Osteoblast (primary cell): ENCODE data around the gene SYT17. TPM values are rescaled to one million over a fixed set of nuclear protein-coding genes. Genes with fewer than 3 reads are reported as not detected.

Experiments
- DNase-seq: peaks from one replicate; pipeline ENCODE4 v3.0.0; 2011; ENCODE audit warnings: low spot score, mixed read lengths; ENCODE audit not compliant: insufficient read length; ENCODE audit errors: missing footprints
- H2AFZ ChIP-seq: 2 replicates; pipeline ENCODE4 v1.6.0; 2011; ENCODE audit warnings: mild to moderate bottlenecking, low read length
- H3K27ac ChIP-seq: 2 replicates; pipeline ENCODE4 v1.5.1; 2011; ENCODE audit warnings: mild to moderate bottlenecking, low read depth, low read length, moderate library complexity
- H3K27me3 ChIP-seq: 2 replicates; pipeline ENCODE4 v1.6.0; 2012; ENCODE audit warnings: mild to moderate bottlenecking, control low read depth, inconsistent platforms, low read length, moderate library complexity; ENCODE audit not compliant: insufficient read depth
- H3K36me3 ChIP-seq: 2 replicates; pipeline ENCODE4 v1.5.1; 2011; ENCODE audit warnings: mild to moderate bottlenecking, low read length, control low read depth, moderate library complexity; ENCODE audit not compliant: insufficient read depth
- H3K4me1 ChIP-seq: 2 replicates; pipeline ENCODE4 v1.5.1; 2011; ENCODE audit warnings: mild to moderate bottlenecking, low read length, control low read depth, moderate library complexity; ENCODE audit not compliant: insufficient read depth
- H3K4me2 ChIP-seq: 2 replicates; pipeline ENCODE4 v1.6.0; 2011; ENCODE audit warnings: mild to moderate bottlenecking, low read length; ENCODE audit not compliant: insufficient read depth
- H3K4me3 ChIP-seq: fragments of 200-600 bp; sonication (generic); 3 replicates; pipeline ENCODE4 v1.5.1; 2012; ENCODE audit warnings: mild to moderate bottlenecking, low read length, inconsistent platforms; ENCODE audit not compliant: insufficient read depth
- H3K79me2 ChIP-seq: 2 replicates; pipeline ENCODE4 v1.6.0; 2012; ENCODE audit warnings: mild to moderate bottlenecking, low read length, control low read depth, inconsistent platforms; ENCODE audit not compliant: insufficient read depth
- H3K9me3 ChIP-seq: 2 replicates; pipeline ENCODE4 v1.5.1; 2011; ENCODE audit warnings: low read depth, low read length, control low read depth
- H4K20me1 ChIP-seq: 2 replicates; pipeline ENCODE4 v1.6.0; 2012; ENCODE audit warnings: mild to moderate bottlenecking, low read length, control low read depth; ENCODE audit not compliant: insufficient read depth
- CTCF ChIP-seq: IDR thresholded peaks from 2 replicates; pipeline ENCODE4 v1.5.1; 2011; ENCODE audit warnings: mild to moderate bottlenecking, low read depth, low read length, moderate library complexity; ENCODE audit errors: extremely low read depth
- total RNA-seq: library from RNA; depleted of rRNA; stranded (reverse); fragments of >200 nt; gene quantifications from 2 replicates; pipeline ENCODE4 v1.2.3, GENCODE V29; 2012

Gene SYT17
- total RNA-seq, 1 donor: under 0.01 TPM

- Histone ChIP-seq H3K9me3 (no peaks in the 10 kb centered on the region), H3K4me3 (no peak overlapping the region), H2AFZ (no peak overlapping the region), H3K79me2 (no peaks in the 10 kb centered on the region), H3K4me2 (no peak overlapping the region), H3K4me1 (peaks cover 23% of the 10 kb centered on the region), H4K20me1 (no peaks in the 10 kb centered on the region), H3K27me3 (no peaks in the 10 kb centered on the region), H3K36me3 (no peaks in the 10 kb centered on the region), H3K27ac (no peak overlapping the region)
- no peak for DNase-seq
- TF ChIP-seq CTCF: no peak
Measured at GRCh38 chr16:19135896-19136438, 32.1 kb upstream of the SYT17 start.

GRCh38 chr16:19136549-19137196, 31.4 kb upstream of the SYT17 start:
- DNase-seq: peak; percentile 54
- Histone ChIP-seq H2AFZ (no peak overlapping the region), H3K36me3 (no peaks in the 10 kb centered on the region), H3K4me1 (peaks cover 16% of the 10 kb centered on the region), H3K79me2 (no peaks in the 10 kb centered on the region), H3K4me2 (peak overlapping the region; percentile 26), H3K4me3 (no peak overlapping the region), H3K27ac (no peak overlapping the region), H3K27me3 (no peaks in the 10 kb centered on the region), H3K9me3 (no peaks in the 10 kb centered on the region), H4K20me1 (no peaks in the 10 kb centered on the region)
- TF ChIP-seq CTCF: no peak

- no peaks in the 10 kb centered on the region for H4K20me1 ChIP-seq
- no peaks in the 10 kb centered on the region for H3K36me3 ChIP-seq
- no peak overlapping the region for H3K4me2 ChIP-seq
- no peak for TF ChIP-seq CTCF
- no peak overlapping the region for H2AFZ ChIP-seq
- H3K4me3 ChIP-seq: no peak overlapping the region
- no peaks in the 10 kb centered on the region for H3K79me2 ChIP-seq
- peaks cover 14% of the 10 kb centered on the region for H3K4me1 ChIP-seq
- H3K27me3 ChIP-seq: no peaks in the 10 kb centered on the region
- no peak overlapping the region for H3K27ac ChIP-seq
- H3K9me3 ChIP-seq: no peaks in the 10 kb centered on the region
- no peak for DNase-seq
Measured at GRCh38 chr16:19137201-19138128, 30.6 kb upstream of the SYT17 start.

GRCh38 chr16:19138601-19139000, 29.4 kb upstream of the SYT17 start:
- H3K27ac ChIP-seq: no peak overlapping the region
- H3K9me3 ChIP-seq: no peaks in the 10 kb centered on the region
- H3K4me2 ChIP-seq: no peak overlapping the region
- H3K27me3 ChIP-seq: no peaks in the 10 kb centered on the region
- no peak overlapping the region for H3K4me3 ChIP-seq
- no peaks in the 10 kb centered on the region for H3K79me2 ChIP-seq
- peaks cover 14% of the 10 kb centered on the region for H3K4me1 ChIP-seq
- no peaks in the 10 kb centered on the region for H3K36me3 ChIP-seq
- TF ChIP-seq CTCF: no peak
- H4K20me1 ChIP-seq: no peaks in the 10 kb centered on the region
- H2AFZ ChIP-seq: peak overlapping the region; percentile 65
- DNase-seq: peak; percentile 58
